ENCODE data around the gene CISD1. TPM values are rescaled to one million over a fixed set of nuclear protein-coding genes. Genes with fewer than 3 reads are reported as not detected.

Gene CISD1
- total and polyA plus RNA-seq, 2 donors (not counting 3 experiments of a cell fraction or from before 2014, with no cell fraction given): 25.5 to 53.0 TPM

DNA sequence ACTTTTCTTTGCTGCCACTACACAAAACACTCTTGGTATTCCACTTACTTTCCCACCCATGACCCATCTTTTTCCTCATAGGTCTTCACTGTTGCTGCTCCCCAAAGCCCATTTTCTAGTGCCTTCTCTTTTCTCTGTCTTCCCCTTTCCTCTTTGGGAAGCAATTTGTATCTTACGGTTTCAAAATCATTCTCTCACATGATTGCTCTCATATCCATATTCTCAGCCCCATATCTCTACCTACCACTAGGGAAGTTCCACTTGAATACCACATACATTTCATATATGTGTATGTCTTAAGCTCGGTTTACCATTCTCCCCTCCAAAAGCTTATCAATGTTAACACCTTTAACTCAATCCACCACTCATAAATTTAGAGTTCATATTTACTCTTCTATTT is 62.7 kb downstream of the CISD1 start:
- Histone ChIP-seq H3K36me3 (ENCODE audit: control insufficient read depth in 2 of 2, extremely low read depth in 1 of 2, insufficient read depth in 2 of 2, low read length in 2 of 2) (no peaks in the 10 kb centered on the region), H4K20me1 (replicated peaks; ENCODE audit: control insufficient read depth, extremely low read depth, insufficient read depth, low read length) (no peaks in the 10 kb centered on the region), H3K9me3 (replicated peaks; ENCODE audit: control insufficient read depth, insufficient read depth, low read length) (no peaks in the 10 kb centered on the region), H3K4me2 (ENCODE audit: insufficient read depth, low read length) (no peak overlapping the region), H3K4me3 (replicated peaks in 1 of 3; ENCODE audit: insufficient read depth in 1 of 3, low read depth in 1 of 3, low read length in 3 of 3) (no peak overlapping the region), H3K79me2 (ENCODE audit: control insufficient read depth, insufficient read depth, low read length) (peaks cover 10% of the 10 kb centered on the region), H3K9me1 (replicated peaks; ENCODE audit: control insufficient read depth, extremely low read depth, insufficient read depth, low read length) (no peaks in the 10 kb centered on the region), H2AFZ (ENCODE audit: low read depth, low read length) (no peak overlapping the region), H3K27me3 (ENCODE audit: control insufficient read depth in 2 of 2, insufficient read depth in 2 of 2, low read length in 2 of 2) (peaks cover 18 to 35% of the 10 kb centered on the region in 2 experiments), H3K9ac (replicated peaks; ENCODE audit: extremely low read depth, insufficient read depth, low read length) (no peak overlapping the region), H3K27ac (ENCODE audit: insufficient read depth, low read depth, low read length) (no peak overlapping the region), H3K4me1 (ENCODE audit: control insufficient read depth, extremely low read depth, insufficient read depth, low read length) (peaks cover 5% of the 10 kb centered on the region)
- dilution Hi-C loops (cut with MboI; ENCODE audit: extremely low pct_ligation_motif_present, low sequenced_read_pairs): no loop called here
- DNase-seq (ENCODE audit: low read depth, low spot score): no peak
- no peak for FAIRE-seq
- intact Hi-C loops (cut with micrococcal nuclease): no loop called here
- ChIA-PET CTCF (interaction anchor here (0.9 kb wide), 1 partner anchor 28 kb away, joined by 3 read pairs; no protein-coding TSS in a partner anchor), POLR2A (no interaction called here)
- TF ChIP-seq MAX (IDR thresholded peaks at IDR 0.05; ENCODE audit: insufficient read depth, insufficient read length) (no peak), FOS (IDR thresholded peaks at IDR 0.05; ENCODE audit: borderline replicate concordance, insufficient read depth, low read length) (no peak), EZH2 (IDR thresholded peaks at IDR 0.05; ENCODE audit: borderline replicate concordance, low read depth, low read length, severe bottlenecking) (no peak), GATA2 (IDR thresholded peaks at IDR 0.05; ENCODE audit: insufficient read depth, insufficient read length, low read depth, low read length) (no peak), JUN (IDR thresholded peaks at IDR 0.05; ENCODE audit: borderline replicate concordance, insufficient read depth, insufficient read length, low read depth) (no peak), POLR2A (IDR thresholded peaks at IDR 0.05; ENCODE audit: low read depth, low read length) (no peak), POLR2AphosphoS5 (IDR thresholded peaks at IDR 0.05; ENCODE audit: insufficient read depth, low read depth, low read length) (no peak), MYC (IDR thresholded peaks at IDR 0.05; ENCODE audit: low read depth, low read length) (no peak)
- TF ChIP-seq, protein P1, sequence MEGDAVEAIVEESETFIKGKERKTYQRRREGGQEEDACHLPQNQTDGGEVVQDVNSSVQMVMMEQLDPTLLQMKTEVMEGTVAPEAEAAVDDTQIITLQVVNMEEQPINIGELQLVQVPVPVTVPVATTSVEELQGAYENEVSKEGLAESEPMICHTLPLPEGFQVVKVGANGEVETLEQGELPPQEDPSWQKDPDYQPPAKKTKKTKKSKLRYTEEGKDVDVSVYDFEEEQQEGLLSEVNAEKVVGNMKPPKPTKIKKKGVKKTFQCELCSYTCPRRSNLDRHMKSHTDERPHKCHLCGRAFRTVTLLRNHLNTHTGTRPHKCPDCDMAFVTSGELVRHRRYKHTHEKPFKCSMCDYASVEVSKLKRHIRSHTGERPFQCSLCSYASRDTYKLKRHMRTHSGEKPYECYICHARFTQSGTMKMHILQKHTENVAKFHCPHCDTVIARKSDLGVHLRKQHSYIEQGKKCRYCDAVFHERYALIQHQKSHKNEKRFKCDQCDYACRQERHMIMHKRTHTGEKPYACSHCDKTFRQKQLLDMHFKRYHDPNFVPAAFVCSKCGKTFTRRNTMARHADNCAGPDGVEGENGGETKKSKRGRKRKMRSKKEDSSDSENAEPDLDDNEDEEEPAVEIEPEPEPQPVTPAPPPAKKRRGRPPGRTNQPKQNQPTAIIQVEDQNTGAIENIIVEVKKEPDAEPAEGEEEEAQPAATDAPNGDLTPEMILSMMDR (IDR thresholded peaks at IDR 0.05; ENCODE audit: extremely low read depth in 1 of 2, insufficient read depth in 1 of 2, low read depth in 1 of 2, low read length in 2 of 2): no peak
- no TSS peak for BruUV-seq (replicated peaks)
